OCI-LY7 (cell line): ENCODE results near the gene ASIC2.

ENCODE experiments used
- CTCF ChIP-seq: fragments of 200-600 bp; sonication (generic); conservative IDR thresholded peaks from 2 replicates; pipeline ENCODE4 v1.5.1; 2014; ENCODE audit warnings: mild to moderate bottlenecking, antibody characterized with exemption, low read length, moderate library complexity, mixed read lengths
- EZH2phosphoT487 ChIP-seq: fragments of 200-600 bp; sonication (generic); IDR thresholded peaks from 2 replicates; pipeline ENCODE4 v1.6.1; 2018; ENCODE audit warnings: low read depth, borderline replicate concordance, mild to moderate bottlenecking, mixed run types, antibody characterized with exemption, low read length, moderate library complexity, mixed read lengths

GRCh38 chr17:33334703-33335102 lies 41.6 kb upstream of the ASIC2 start:
- TF ChIP-seq EZH2phosphoT487 = no peak
- TF ChIP-seq CTCF = no peak
